Activated CD4-positive, alpha-beta T cell treated with anti-CD3 and anti-CD28 coated beads for 36 hours (primary cell): ENCODE results near the gene DPP7. TPM values are rescaled to one million over a fixed set of nuclear protein-coding genes. Genes with fewer than 3 reads are reported as not detected.

Experiments used
- ATAC-seq: fragments of 200-7000 bp; cut with Tn5 transposase; one replicate; pipeline ENCODE4 v1.10.0; 2021; ENCODE audit warnings: mild to moderate bottlenecking, moderate library complexity
- CTCF ChIA-PET: fragments of 350-600 bp; sonication (Branson Sonifier 250); formaldehyde crosslinking; loops from one replicate; lab custom pipeline; 2021; ENCODE audit warnings: antibody characterized with exemption; lab: Charles Lee
- POLR2A ChIA-PET: fragments of 350-600 bp; sonication (Branson Sonifier 250); formaldehyde crosslinking; loops from one replicate; lab custom pipeline; 2021; ENCODE audit warnings: antibody characterized with exemption, inconsistent platforms; lab: Charles Lee
- DNase-seq: peaks from one replicate; pipeline ENCODE4 v3.0.0-alpha.2; 2020
- H3K27ac Mint-ChIP-seq: one replicate; pipeline ENCODE4 v1.8.0; 2021; ENCODE audit warnings: mixed read lengths
- H3K27me3 Mint-ChIP-seq: one replicate; pipeline ENCODE4 v1.8.0; 2021; ENCODE audit warnings: mixed read lengths
- H3K36me3 Mint-ChIP-seq: one replicate; pipeline ENCODE4 v1.8.0; 2021; ENCODE audit warnings: low read depth, mixed read lengths
- H3K4me1 Mint-ChIP-seq: one replicate; pipeline ENCODE4 v1.8.0; 2021; ENCODE audit warnings: mixed read lengths
- H3K4me3 Mint-ChIP-seq: one replicate; pipeline ENCODE4 v1.8.0; 2021; ENCODE audit warnings: mild to moderate bottlenecking, moderate library complexity, mixed read lengths
- H3K9me3 Mint-ChIP-seq: one replicate; pipeline ENCODE4 v1.8.0; 2021; ENCODE audit warnings: low read depth, mixed read lengths
- intact Hi-C, 2 experiments: fragments of 100-400 bp; cut with DNase I in 1 of 2; cut with micrococcal nuclease in 1 of 2; formaldehyde crosslinking; loops; one replicate each; pipeline versions ENCODE4 v1.14.2 to v1.15.1; 2022 to 2024; cut with DNase I, micrococcal nuclease
- total RNA-seq, 2 experiments: library from RNA; stranded (reverse); gene quantifications; one replicate each; pipeline ENCODE4 v1.2.3, GENCODE V29; 2021

DPP7 gene
- total RNA-seq, 2 experiments from 2014 or later, result 188 to 204 TPM

GRCh38 chr9:137096785-137097546, 17.6 kb downstream of the DPP7 start:
- intact Hi-C loops, result loop anchor here in 1 of 2 experiments (1.0 kb wide), 1 partner anchor 17 kb away; the partner anchor contains the start of gene DPP7
- ChIA-PET POLR2A (interaction anchor here (0.6 to 1.7 kb wide), 3 partner anchors 10 to 51 kb away, joined by 3 to 16 read pairs (median 4); partner anchors contain the start of gene MAN1B1), CTCF (interaction anchor here (0.9 to 2.4 kb wide), 4 partner anchors 17 to 140 kb away, joined by 3 to 10 read pairs (median 5); no protein-coding TSS in a partner anchor)
- no peak overlapping the region for H3K4me3 Mint-ChIP-seq
- H3K36me3 Mint-ChIP-seq, result peaks cover 20% of the 10 kb centered on the region
- H3K9me3 Mint-ChIP-seq, result no peaks in the 10 kb centered on the region
- H3K27me3 Mint-ChIP-seq, result no peaks in the 10 kb centered on the region
- peaks cover 17% of the 10 kb centered on the region for H3K4me1 Mint-ChIP-seq
- DNase-seq (no peak), ATAC-seq (no peak)
- peak overlapping the region; percentile 91 for H3K27ac Mint-ChIP-seq

- H3K4me3 Mint-ChIP-seq, result peak overlapping the region; percentile 70
- ATAC-seq (peak; percentile 98), DNase-seq (peak; percentile 94)
- peaks cover 17% of the 10 kb centered on the region for H3K4me1 Mint-ChIP-seq
- H3K27ac Mint-ChIP-seq, result peak overlapping the region; percentile 91
- no peaks in the 10 kb centered on the region for H3K9me3 Mint-ChIP-seq
- CTCF ChIA-PET, result interaction anchor here (0.6 to 2.4 kb wide), 35 partner anchors 10 to 610 kb away, joined by 3 to 17 read pairs (median 4); partner anchors contain the start of genes FUT7, MAN1B1, NPDC1 and NRARP
- H3K27me3 Mint-ChIP-seq, result no peaks in the 10 kb centered on the region
- H3K36me3 Mint-ChIP-seq, result peaks cover 22% of the 10 kb centered on the region
- POLR2A ChIA-PET, result interaction anchor here (0.6 to 1.7 kb wide), 15 partner anchors 9 to 556 kb away, joined by 3 to 16 read pairs (median 4); partner anchors contain the start of genes FUT7, MAN1B1, SAPCD2 and TOR4A
- intact Hi-C loops, result loop anchor here (1.0 to 2.0 kb wide), 3 partner anchors 9 to 19 kb away; partner anchors contain the start of gene DPP7 (in 2 of the 2)
Measured at GRCh38 chr9:137095664-137096517, 18.6 kb downstream of the DPP7 start.

GRCh38 chr9:137089232-137089947, 25.1 kb downstream of the DPP7 start:
- peak overlapping the region; percentile 17 for H3K27ac Mint-ChIP-seq
- no peaks in the 10 kb centered on the region for H3K27me3 Mint-ChIP-seq
- DNase-seq (no peak), ATAC-seq (no peak)
- no peaks in the 10 kb centered on the region for H3K9me3 Mint-ChIP-seq
- no peak overlapping the region for H3K4me3 Mint-ChIP-seq
- ChIA-PET CTCF (interaction anchor here (0.8 to 1.5 kb wide), 3 partner anchors 34 to 147 kb away, joined by 3 to 5 read pairs (median 4); no protein-coding TSS in a partner anchor), POLR2A (no interaction called here)
- H3K36me3 Mint-ChIP-seq, result peaks cover 10% of the 10 kb centered on the region
- H3K4me1 Mint-ChIP-seq, result peaks cover 36% of the 10 kb centered on the region
- intact Hi-C loops, result loop anchor here (5.0 kb wide), 2 partner anchors 38 to 1182 kb away; partner anchors contain the start of gene CAMSAP1 (in 1 of the 2)

GRCh38 chr9:137088121-137088520, 26.4 kb downstream of the DPP7 start:
- Mint-ChIP-seq H3K4me1 (peaks cover 46% of the 10 kb centered on the region), H3K36me3 (peaks cover 10% of the 10 kb centered on the region), H3K27ac (peak overlapping the region; percentile 79), H3K9me3 (no peaks in the 10 kb centered on the region), H3K27me3 (no peaks in the 10 kb centered on the region), H3K4me3 (peak overlapping the region; percentile 82)
- ChIA-PET CTCF (interaction anchor here (0.8 to 3.6 kb wide), 5 partner anchors 18 to 148 kb away, joined by 3 to 26 read pairs (median 5); partner anchors contain the start of genes ABCA2, FUT7 and SAPCD2), POLR2A (interaction anchor here (0.6 kb wide), 1 partner anchor 89 kb away, joined by 6 read pairs; no protein-coding TSS in a partner anchor)
- ATAC-seq, result no peak
- intact Hi-C loops, result loop anchor here (5.0 kb wide), 2 partner anchors 39 to 1181 kb away; partner anchors contain the start of gene CAMSAP1 (in 1 of the 2)
- no peak for DNase-seq

GRCh38 chr9:137087409-137087925, 27.1 kb downstream of the DPP7 start:
- Mint-ChIP-seq H3K27ac (peak overlapping the region; percentile 79), H3K9me3 (no peaks in the 10 kb centered on the region), H3K4me1 (peaks cover 46% of the 10 kb centered on the region), H3K4me3 (peak overlapping the region; percentile 82), H3K27me3 (no peaks in the 10 kb centered on the region), H3K36me3 (peaks cover 10% of the 10 kb centered on the region)
- no peak for DNase-seq
- POLR2A ChIA-PET, result interaction anchor here (0.8 to 1.8 kb wide), 7 partner anchors 9 to 297 kb away, joined by 3 to 16 read pairs (median 6); partner anchors contain the start of genes PAXX, SAPCD2, TMEM141 and TUBB4B
- intact Hi-C loops, result loop anchor here (1.0 to 5.0 kb wide), 7 partner anchors 8 to 1180 kb away; partner anchors contain the start of genes CAMSAP1 (in 1 of the 2), NSMF (in 1 of the 2), TPRN (in 1 of the 2) and TRAF2 (in 1 of the 2)
- CTCF ChIA-PET, result interaction anchor here (0.6 to 3.6 kb wide), 13 partner anchors 8 to 526 kb away, joined by 3 to 26 read pairs (median 5); partner anchors contain the start of genes ABCA2, FUT7, NPDC1 and SAPCD2
- no peak for ATAC-seq

- Mint-ChIP-seq H3K4me3 (peak within 1 kb of the TSS; percentile 88), H3K27ac (peak within 1 kb of the TSS; percentile 96), H3K9me3 (no peaks in the 10 kb centered on the region), H3K4me1 (peaks cover 46% of the 10 kb centered on the region), H3K27me3 (no peaks in the 10 kb centered on the region), H3K36me3 (peaks cover 10% of the 10 kb centered on the region)
- DNase-seq (peak; percentile 100), ATAC-seq (peak; percentile 85)
- intact Hi-C loops, result loop anchor here (1.0 to 5.0 kb wide), 22 partner anchors 9 to 1179 kb away; partner anchors contain the start of genes TPRN (in 2 of the 2), TRAF2 (in 2 of the 2), ABCA2 (in 1 of the 2) and ANAPC2 (in 1 of the 2)
- ChIA-PET POLR2A (interaction anchor here (0.8 to 1.8 kb wide), 12 partner anchors 9 to 548 kb away, joined by 3 to 16 read pairs (median 5); partner anchors contain the start of genes PAXX, SAPCD2, TMEM141 and TUBB4B), CTCF (interaction anchor here (0.6 to 3.6 kb wide), 18 partner anchors 9 to 526 kb away, joined by 3 to 26 read pairs (median 3); partner anchors contain the start of genes ABCA2, AJM1, FUT7 and NPDC1)
Measured at GRCh38 chr9:137086531-137087408, 27.8 kb downstream of the DPP7 start, which contains the start of gene MAN1B1. Gene MAN1B1, plus strand, starts transcription at chr9:137086985. Its CDS starts 15 bp downstream, at chr9:137087000.

GRCh38 chr9:137085920-137086530, 28.5 kb downstream of the DPP7 start:
- Mint-ChIP-seq H3K4me1 (peaks cover 46% of the 10 kb centered on the region), H3K27me3 (no peaks in the 10 kb centered on the region), H3K9me3 (no peaks in the 10 kb centered on the region), H3K27ac (peak overlapping the region; percentile 96), H3K36me3 (peaks cover 10% of the 10 kb centered on the region), H3K4me3 (peak overlapping the region; percentile 88)
- ChIA-PET CTCF (interaction anchor here (0.6 to 3.6 kb wide), 15 partner anchors 9 to 275 kb away, joined by 3 to 26 read pairs (median 3); partner anchors contain the start of genes ABCA2, AJM1, FUT7 and TPRN), POLR2A (interaction anchor here (0.9 to 1.8 kb wide), 9 partner anchors 8 to 547 kb away, joined by 3 to 16 read pairs (median 6); partner anchors contain the start of genes SAPCD2, TMEM141, TUBB4B and UAP1L1)
- DNase-seq, result peak; percentile 65
- intact Hi-C loops, result loop anchor here (1.0 to 5.0 kb wide), 22 partner anchors 9 to 1179 kb away; partner anchors contain the start of genes SAPCD2 (in 2 of the 2), TRAF2 (in 2 of the 2), ABCA2 (in 1 of the 2) and ANAPC2 (in 1 of the 2)
- ATAC-seq, result no peak

GRCh38 chr9:137084526-137084925, 30.0 kb downstream of the DPP7 start:
- Mint-ChIP-seq H3K27me3 (no peaks in the 10 kb centered on the region), H3K27ac (no peak overlapping the region), H3K4me3 (no peak overlapping the region), H3K4me1 (peaks cover 42% of the 10 kb centered on the region), H3K9me3 (no peaks in the 10 kb centered on the region), H3K36me3 (peaks cover 14% of the 10 kb centered on the region)
- ATAC-seq (no peak), DNase-seq (no peak)
- intact Hi-C loops, result loop anchor here in 1 of 2 experiments (2.0 kb wide), 1 partner anchor 14 kb away; the partner anchor contains the start of gene SAPCD2
- POLR2A ChIA-PET, result interaction anchor here (0.7 to 1.5 kb wide), 2 partner anchors 11 to 14 kb away, joined by 3 to 4 read pairs; no protein-coding TSS in a partner anchor
- CTCF ChIA-PET, result interaction anchor here (0.6 to 3.6 kb wide), 5 partner anchors 31 to 318 kb away, joined by 3 to 26 read pairs (median 3); partner anchors contain the start of genes ABCA2, ENTPD2 and FUT7
